ENCODE measurements around the gene KRTAP5-11. TPM values are rescaled to one million over a fixed set of nuclear protein-coding genes. Genes with fewer than 3 reads are reported as not detected.

Gene KRTAP5-11, protein sequence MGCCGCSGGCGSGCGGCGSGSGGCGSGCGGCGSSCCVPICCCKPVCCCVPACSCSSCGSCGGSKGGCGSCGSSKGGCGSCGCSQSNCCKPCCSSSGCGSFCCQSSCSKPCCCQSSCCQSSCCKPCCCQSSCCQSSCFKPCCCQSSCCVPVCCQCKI
- total RNA-seq: not detected in 2 replicates

GRCh38 chr11:71582309-71582895 lies at the start of gene KRTAP5-11:
KRTAP5-11 (minus strand) TSS chr11:71582875; CDS start chr11:71582837, 38 bp downstream.

GRCh38 chr11:71565263-71565662 lies 17.4 kb downstream of the KRTAP5-11 start, which contains the start of gene KRTAP5-10:
KRTAP5-10 (plus strand) TSS chr11:71565563; CDS start chr11:71565588, 25 bp downstream.

GRCh38 chr11:71548120-71548519 lies 34.6 kb downstream of the KRTAP5-11 start, which contains the start of gene KRTAP5-9:
KRTAP5-9 (plus strand) TSS chr11:71548420; CDS start chr11:71548658, 238 bp downstream.

GRCh38 chr11:71537977-71538665 lies 44.6 kb downstream of the KRTAP5-11 start, which contains the start of gene KRTAP5-8:
KRTAP5-8 (plus strand) TSS chr11:71538025; CDS start chr11:71538056, 31 bp downstream.

Small RNA genes within 50 kb of the gene (small RNA-seq; reads per million reads assigned to genes)
- gene AP000867.1 (not detected), gene KRTAP5-14P (not detected)

Other genes with a start within 250 kb of the KRTAP5-11 start
- 36.9 and 51.1 TPM in 2 replicates for gene DHCR7, start 134.5 kb downstream of the KRTAP5-11 start, total RNA-seq
- 130 and 132 TPM in 2 replicates for gene NADSYN1, start 129.7 kb downstream of the KRTAP5-11 start, total RNA-seq
- not detected in 2 replicates for gene KRTAP5-7, start 55.6 kb downstream of the KRTAP5-11 start, total RNA-seq
- gene KRTAP5-8, start 44.9 kb downstream of the KRTAP5-11 start, total RNA-seq: not detected in 2 replicates
- gene KRTAP5-9, start 34.5 kb downstream of the KRTAP5-11 start, total RNA-seq: not detected in 2 replicates
- gene KRTAP5-10, start 17.3 kb downstream of the KRTAP5-11 start, total RNA-seq: not detected in 2 replicates

Data from vein endothelial cell (primary cell).